C1 segment of cervical spinal cord (tissue), 14 donors: ENCODE results near the gene OR52B2.
"Not testable (repeated sequence)": the region's sequence is repeated elsewhere in the genome, so short reads cannot be mapped to it uniquely, and the experiment has no call there.

ENCODE experiments used
- DNase-seq, 14 donors: peaks; one replicate each; lab custom pipeline; 2025; lab: John Stamatoyannopoulos, UW

The OR52B2 gene

DNA sequence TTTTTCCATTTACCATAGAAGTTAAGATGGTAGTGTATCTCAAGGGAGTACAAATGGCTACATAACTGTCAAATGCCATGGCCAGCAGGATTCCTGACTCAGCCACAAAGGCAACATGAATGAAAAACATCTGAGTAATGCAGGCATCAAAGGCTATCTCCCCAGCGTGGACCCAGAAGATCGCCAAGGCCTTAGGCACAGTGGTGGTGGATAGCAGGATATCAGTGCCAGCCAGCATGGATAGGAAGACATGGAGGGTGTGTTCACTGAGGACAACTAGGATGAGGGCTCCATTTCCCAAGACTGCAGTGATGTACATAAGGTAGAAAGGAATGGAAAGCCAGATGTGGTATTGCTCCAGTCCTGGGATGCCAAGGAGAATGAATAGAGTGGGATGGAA, 18.0 kb downstream of the OR52B2 start:
- no peak for DNase-seq

DNA sequence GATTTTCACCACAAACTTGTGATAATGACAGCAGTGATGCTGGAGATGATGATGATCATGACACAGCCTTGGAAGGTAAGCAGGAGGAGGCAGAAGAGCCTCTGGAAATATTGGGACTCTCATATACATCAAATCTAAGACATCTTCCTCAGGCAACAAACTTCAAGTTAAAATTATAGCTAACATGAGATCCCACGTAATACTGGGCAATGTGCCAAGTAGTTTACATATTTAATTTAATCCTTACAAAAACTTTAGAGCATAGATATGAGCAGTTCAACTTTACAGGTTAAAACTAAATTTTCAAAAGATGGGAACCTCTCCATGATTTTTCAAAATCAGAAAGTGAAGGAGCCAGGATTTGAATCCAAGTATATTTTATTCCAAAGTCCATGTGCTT, 19.0 kb downstream of the OR52B2 start:
- DNase-seq: no peak

DNA sequence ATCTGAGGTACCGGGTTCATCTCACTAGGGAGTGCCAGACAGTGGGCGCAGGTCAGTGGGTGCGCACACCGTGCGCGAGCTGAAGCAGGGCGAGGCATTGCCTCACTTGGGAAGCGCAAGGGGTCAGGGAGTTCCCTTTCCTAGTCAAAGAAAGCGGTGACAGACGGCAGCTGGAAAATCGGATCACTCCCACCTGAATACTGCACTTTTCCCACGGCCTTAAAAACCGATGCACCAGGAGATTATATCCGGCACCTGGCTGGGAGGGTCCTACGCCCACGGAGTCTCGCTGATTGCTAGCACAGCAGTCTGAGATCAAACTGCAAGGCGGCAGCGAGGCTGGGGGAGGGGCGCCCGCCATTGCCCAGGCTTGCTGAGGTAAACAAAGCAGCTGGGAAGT, 26.4 kb downstream of the OR52B2 start:
- DNase-seq: not testable (repeated sequence)

DNA sequence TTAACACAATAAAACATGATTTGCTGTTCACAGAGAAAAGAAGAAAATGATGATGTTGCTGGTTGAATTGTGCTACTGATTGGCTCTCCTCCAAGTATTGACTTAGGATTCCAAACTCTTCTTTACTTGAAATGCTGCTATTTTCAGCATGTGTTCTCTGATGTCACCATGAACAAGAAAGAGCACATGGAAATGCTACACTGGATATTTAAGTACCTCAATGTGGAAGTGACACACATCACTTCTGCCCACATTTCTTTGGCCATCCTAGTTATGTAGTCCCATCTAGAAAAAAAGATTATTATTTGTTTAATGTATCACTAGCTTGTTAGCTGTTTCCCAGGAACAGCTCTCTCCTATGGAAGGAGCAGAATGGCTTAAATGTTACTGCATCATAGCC, 27.2 kb downstream of the OR52B2 start:
- DNase-seq: no peak

DNA sequence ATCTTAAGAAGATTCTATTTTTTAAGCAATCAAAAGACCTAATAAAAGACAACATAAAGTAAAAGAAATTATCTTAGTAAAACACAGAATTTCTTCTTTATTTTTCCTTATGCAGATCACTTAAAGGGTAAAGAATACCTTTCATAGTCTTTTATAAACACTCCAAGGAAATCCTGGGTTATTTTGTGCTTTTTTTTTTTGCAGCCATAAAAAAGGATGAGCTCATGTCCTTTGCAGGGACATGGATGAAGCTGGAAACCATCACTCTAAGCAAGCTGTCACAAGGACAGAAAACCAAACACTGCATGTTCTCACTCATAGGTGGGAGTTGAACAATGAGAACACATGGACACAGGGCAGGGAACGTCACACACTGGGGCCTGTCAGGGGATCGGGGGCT, 34.2 kb downstream of the OR52B2 start:
- DNase-seq: not testable (repeated sequence)

DNA sequence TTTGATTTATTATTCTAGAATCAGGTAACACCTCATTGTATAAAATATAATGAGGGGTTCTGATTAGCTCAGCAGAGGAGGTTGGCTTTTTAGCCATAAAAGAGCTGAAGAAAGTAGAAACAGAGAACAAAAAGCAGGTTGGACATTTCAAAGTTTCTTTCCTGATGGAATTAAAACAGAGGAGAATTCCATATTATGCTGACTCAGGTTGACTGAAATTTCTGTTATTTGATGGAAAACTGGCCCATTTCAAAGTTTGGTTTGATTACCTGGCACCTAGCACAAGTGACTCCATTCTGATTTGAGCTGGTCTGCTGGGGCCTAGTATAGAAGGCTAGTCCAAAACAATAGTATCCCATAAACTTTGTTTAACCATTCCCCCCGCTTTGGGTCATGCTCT, 37.7 kb downstream of the OR52B2 start:
- DNase-seq: no peak

DNA sequence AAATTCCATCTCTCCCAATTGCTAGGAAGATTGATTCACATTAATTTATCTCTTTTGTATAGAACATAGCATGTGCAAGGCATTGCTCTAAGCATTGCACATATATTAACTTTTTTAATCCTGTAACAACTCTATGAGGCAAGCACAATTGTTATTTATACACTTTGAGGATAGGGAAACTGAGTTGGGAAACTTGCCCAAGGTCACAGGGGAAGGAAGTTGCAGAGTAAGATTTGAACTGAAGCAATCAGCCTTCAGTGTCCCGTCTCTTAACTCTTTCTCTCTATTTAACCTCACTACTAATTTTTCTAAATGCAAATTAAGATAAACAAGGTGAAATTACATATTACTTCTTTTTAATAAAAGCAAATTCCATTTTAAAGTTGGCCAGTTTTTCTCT, 40.5 kb downstream of the OR52B2 start:
- no peak for DNase-seq

DNA sequence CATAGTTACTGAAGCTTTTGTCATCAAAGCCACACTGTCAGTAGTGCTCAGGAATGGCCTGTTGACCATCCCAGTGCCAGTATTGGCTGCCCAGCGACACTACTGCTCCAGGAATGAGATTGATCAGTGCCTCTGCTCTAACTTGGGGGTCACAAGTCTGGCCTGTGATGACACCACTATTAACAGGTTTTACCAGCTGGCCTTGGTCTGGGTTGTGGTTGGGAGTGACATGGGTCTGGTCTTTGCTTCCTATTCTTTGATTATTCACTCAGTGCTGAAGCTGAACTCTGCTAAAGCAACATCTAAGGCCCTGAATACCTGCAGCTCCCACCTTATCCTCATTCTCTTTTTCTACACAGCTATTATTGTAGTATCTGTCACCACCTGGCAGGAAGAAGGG, 41.1 kb downstream of the OR52B2 start:
- no peak for DNase-seq

DNA sequence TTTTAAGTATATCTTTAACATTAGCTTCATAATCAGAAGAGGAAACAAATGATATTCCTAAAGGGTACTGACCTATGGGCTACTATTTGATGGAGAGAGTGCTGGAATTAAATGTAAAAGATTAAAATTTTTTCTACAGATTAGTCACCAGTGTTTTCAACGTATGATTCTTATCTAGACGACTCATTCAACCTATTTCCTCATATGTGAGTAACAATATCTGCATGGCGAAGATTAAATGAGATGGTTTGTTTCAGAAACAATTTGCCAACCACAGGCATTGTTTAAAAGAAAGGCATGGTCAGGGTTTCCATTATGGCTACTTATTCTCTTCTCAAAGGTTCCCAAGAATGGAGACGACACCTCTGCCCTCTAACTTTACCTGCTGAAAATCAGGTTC, 42.2 kb downstream of the OR52B2 start:
- no peak for DNase-seq

DNA sequence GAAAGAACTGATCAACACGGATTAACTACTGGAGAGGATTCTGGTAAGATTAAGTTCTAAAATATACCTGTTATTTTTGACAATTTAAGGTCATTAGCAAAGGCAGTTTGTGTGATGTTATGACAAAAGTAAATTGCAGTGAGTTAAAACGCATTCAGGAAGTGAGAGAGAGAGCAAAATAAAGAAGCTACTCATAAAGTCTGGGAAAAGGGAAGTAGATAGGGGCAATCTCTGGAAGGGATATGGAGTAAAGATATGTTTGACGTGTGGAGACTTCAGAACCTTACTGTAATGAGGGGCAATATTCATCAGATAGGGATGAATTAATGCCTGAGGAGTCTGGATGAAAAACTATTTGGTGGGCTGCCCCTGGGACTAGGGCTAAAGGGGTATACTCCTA, 45.9 kb downstream of the OR52B2 start:
- no peak for DNase-seq
